Natural killer cell (primary cell): ENCODE measurements around the gene C3orf70. TPM values are rescaled to one million over a fixed set of nuclear protein-coding genes. Genes with fewer than 3 reads are reported as not detected.

Experiments
- ATAC-seq, 3 donors: fragments of 150-1000 bp in 2 of 3; fragments of 200-7000 bp in 1 of 3; cut with Tn5 transposase; 1 replicate in 1 of 3; 2 replicates in 2 of 3; pipeline ENCODE4 v1.10.0; 2021; ENCODE audit warnings: mild to moderate bottlenecking in 2 of 3, moderate library complexity in 2 of 3
- DNase-seq, 2 donors: peaks; one replicate each; pipeline versions ENCODE4 v3.0.0 to v3.0.0-alpha.2; 2013 to 2021; ENCODE audit warnings: mixed read lengths in 1 of 2
- H3K27ac ChIP-seq: one replicate; pipeline ENCODE4 v1.5.1; 2013; ENCODE audit warnings: mild to moderate bottlenecking, low read length
- H3K27me3 ChIP-seq: one replicate; pipeline ENCODE4 v1.6.1; 2013; ENCODE audit warnings: low read length; ENCODE audit not compliant: control insufficient read depth, insufficient read depth
- H3K36me3 ChIP-seq: one replicate; pipeline ENCODE4 v1.6.1; 2013; ENCODE audit warnings: low read length; ENCODE audit not compliant: control insufficient read depth, insufficient read depth
- H3K4me1 ChIP-seq: one replicate; pipeline ENCODE4 v1.6.1; 2013; ENCODE audit warnings: low read length; ENCODE audit not compliant: control insufficient read depth, insufficient read depth
- H3K4me3 ChIP-seq: one replicate; pipeline ENCODE4 v1.5.1; 2013; ENCODE audit warnings: low read length
- H3K9me3 ChIP-seq: one replicate; pipeline ENCODE4 v1.6.1; 2013; ENCODE audit warnings: low read length; ENCODE audit not compliant: control insufficient read depth, insufficient read depth
- H3K27ac Mint-ChIP-seq, 2 donors: one replicate each; pipeline ENCODE4 v1.8.0; 2022; ENCODE audit warnings: mild to moderate bottlenecking in 2 of 2, mixed read lengths in 2 of 2, moderate library complexity in 1 of 2
- H3K27me3 Mint-ChIP-seq, 2 donors: one replicate each; pipeline ENCODE4 v1.8.0; 2022; ENCODE audit warnings: low read depth in 2 of 2, mixed read lengths in 2 of 2
- H3K36me3 Mint-ChIP-seq: one replicate; pipeline ENCODE4 v1.8.0; 2022; ENCODE audit warnings: mixed read lengths
- H3K4me1 Mint-ChIP-seq, 2 donors: one replicate each; pipeline ENCODE4 v1.8.0; 2022; ENCODE audit warnings: mixed read lengths in 2 of 2
- H3K4me3 Mint-ChIP-seq: one replicate; pipeline ENCODE4 v1.8.0; 2022; ENCODE audit warnings: mild to moderate bottlenecking, moderate library complexity, mixed read lengths
- H3K9me3 Mint-ChIP-seq, 2 donors: one replicate each; pipeline ENCODE4 v1.8.0; 2022; ENCODE audit warnings: mixed read lengths in 2 of 2
- WGBS: methylation state at CpG from one replicate; pipeline ENCODE4 v1.1.7; 2013; ENCODE audit warnings: missing lambda C conversion rate; ENCODE audit not compliant: insufficient coverage; 5-methylcytosine and 5-hydroxymethylcytosine counted together
- intact Hi-C: fragments of 100-400 bp; cut with micrococcal nuclease; formaldehyde crosslinking; loops from one replicate; pipeline ENCODE4 v1.14.2; 2022
- total RNA-seq, 4 donors: library from RNA; stranded (reverse); fragments of 120-200 nt in 1 of 4; gene quantifications; one replicate each; pipeline versions ENCODE4 v1.2.3 to v1.2.4, GENCODE V29; 2013 to 2022
- TF ChIP-seq, protein P1 (sequence below): fragments of 200-600 bp; IDR thresholded peaks from one replicate; pipeline ENCODE4 v1.8.0; 2022; ENCODE audit warnings: antibody characterized with exemption

C3orf70 gene
- total RNA-seq, 3 donors from 2014 or later (not counting 1 experiment from before 2014, with no cell fraction given), result 0.05 to 0.07 (median 0.05) TPM

DNA sequence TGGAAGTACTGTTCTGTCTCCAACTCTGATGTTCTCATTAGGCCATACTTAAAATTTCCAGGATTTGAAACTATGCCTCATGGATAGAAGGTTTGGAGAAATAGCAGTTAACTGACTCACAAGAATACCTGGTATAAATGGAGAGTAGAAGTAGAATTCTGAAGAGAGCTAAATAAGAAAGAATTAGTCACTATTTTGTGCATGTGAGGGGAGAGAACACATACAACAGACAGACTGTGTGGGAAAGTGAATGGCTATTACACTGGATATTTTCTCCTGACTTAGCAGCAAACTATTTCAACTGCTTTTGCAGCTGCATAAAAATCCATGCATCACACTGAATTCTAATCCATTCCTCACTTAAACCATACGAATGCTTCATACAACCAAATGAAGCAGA is 71.3 kb downstream of the C3orf70 start:
- DNase-seq (no peak), ATAC-seq (no peak)
- Histone ChIP-seq H3K27me3 (no peaks in the 10 kb centered on the region), H3K4me3 (no peak overlapping the region), H3K9me3 (no peaks in the 10 kb centered on the region), H3K27ac (no peak overlapping the region), H3K36me3 (no peaks in the 10 kb centered on the region), H3K4me1 (no peaks in the 10 kb centered on the region)
- Mint-ChIP-seq H3K36me3 (no peaks in the 10 kb centered on the region), H3K27me3 (peaks cover 0 to 9% of the 10 kb centered on the region in 2 donors), H3K4me3 (no peak overlapping the region), H3K27ac (no peak overlapping the region), H3K4me1 (no peaks in the 10 kb centered on the region), H3K9me3 (no peaks in the 10 kb centered on the region)
- 89% methylated on average over 1 of the region's 1 CpG for WGBS
- TF ChIP-seq, protein P1, sequence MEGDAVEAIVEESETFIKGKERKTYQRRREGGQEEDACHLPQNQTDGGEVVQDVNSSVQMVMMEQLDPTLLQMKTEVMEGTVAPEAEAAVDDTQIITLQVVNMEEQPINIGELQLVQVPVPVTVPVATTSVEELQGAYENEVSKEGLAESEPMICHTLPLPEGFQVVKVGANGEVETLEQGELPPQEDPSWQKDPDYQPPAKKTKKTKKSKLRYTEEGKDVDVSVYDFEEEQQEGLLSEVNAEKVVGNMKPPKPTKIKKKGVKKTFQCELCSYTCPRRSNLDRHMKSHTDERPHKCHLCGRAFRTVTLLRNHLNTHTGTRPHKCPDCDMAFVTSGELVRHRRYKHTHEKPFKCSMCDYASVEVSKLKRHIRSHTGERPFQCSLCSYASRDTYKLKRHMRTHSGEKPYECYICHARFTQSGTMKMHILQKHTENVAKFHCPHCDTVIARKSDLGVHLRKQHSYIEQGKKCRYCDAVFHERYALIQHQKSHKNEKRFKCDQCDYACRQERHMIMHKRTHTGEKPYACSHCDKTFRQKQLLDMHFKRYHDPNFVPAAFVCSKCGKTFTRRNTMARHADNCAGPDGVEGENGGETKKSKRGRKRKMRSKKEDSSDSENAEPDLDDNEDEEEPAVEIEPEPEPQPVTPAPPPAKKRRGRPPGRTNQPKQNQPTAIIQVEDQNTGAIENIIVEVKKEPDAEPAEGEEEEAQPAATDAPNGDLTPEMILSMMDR, result no peak
- intact Hi-C loops, result no loop called here

DNA sequence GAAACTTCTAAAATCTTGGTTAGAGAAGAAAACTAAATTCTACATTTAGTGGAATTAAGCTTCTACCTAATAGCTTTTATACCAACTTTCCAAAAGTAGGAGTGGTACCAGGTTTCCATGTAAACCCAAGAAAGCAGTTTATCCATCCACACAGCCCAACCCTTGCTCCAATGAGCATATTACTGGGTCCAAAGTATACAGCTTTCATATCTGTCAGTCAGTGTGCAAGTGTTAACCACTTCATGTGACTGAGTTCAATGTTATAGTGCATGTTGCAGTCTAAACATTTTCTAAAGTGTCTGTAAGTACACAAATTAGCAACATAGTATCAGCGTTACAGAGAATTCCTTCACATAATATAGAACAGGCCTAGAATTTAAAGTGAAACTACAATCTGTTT is 73.2 kb downstream of the C3orf70 start:
- Mint-ChIP-seq H3K27me3 (peaks cover 0 to 2% of the 10 kb centered on the region in 2 donors), H3K9me3 (no peaks in the 10 kb centered on the region), H3K36me3 (no peaks in the 10 kb centered on the region), H3K4me3 (no peak overlapping the region), H3K4me1 (no peaks in the 10 kb centered on the region), H3K27ac (no peak overlapping the region)
- 100% methylated on average over 1 of the region's 1 CpG for WGBS
- intact Hi-C loops, result no loop called here
- ATAC-seq (no peak), DNase-seq (no peak)
- Histone ChIP-seq H3K4me3 (no peak overlapping the region), H3K27me3 (no peaks in the 10 kb centered on the region), H3K9me3 (no peaks in the 10 kb centered on the region), H3K27ac (no peak overlapping the region), H3K4me1 (no peaks in the 10 kb centered on the region), H3K36me3 (no peaks in the 10 kb centered on the region)
- TF ChIP-seq, protein P1, result no peak

DNA sequence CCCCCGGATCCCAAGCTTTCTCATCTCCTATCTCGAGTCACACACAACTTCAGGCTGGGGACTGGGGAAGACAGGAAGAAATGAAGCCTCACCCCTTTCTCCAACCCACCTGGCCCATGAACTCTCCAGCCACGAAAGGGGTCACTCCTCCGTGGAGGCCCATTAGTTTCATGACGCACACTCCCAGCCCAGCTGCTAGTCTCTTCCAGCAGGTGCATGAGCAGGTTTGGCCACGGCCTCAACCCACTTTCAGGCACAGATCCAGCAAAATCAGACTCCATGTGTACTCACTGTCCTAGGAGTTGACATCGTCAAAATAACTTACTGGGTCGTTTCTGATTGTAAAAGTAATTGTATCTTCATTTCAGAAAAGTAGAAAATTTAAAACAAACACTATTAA is 76.6 kb downstream of the C3orf70 start:
- H3K36me3 ChIP-seq, result no peaks in the 10 kb centered on the region
- ATAC-seq, result no peak
- no peaks in the 10 kb centered on the region for H3K4me1 ChIP-seq
- H3K27me3 ChIP-seq, result no peaks in the 10 kb centered on the region
- no peak for DNase-seq
- no peak overlapping the region for H3K4me3 Mint-ChIP-seq
- H3K36me3 Mint-ChIP-seq, result no peaks in the 10 kb centered on the region
- no peak overlapping the region for H3K27ac ChIP-seq
- no peaks in the 10 kb centered on the region for H3K27me3 Mint-ChIP-seq
- 82% methylated on average over 6 of the region's 8 CpGs for WGBS
- H3K27ac Mint-ChIP-seq, result no peak overlapping the region
- H3K9me3 Mint-ChIP-seq, result no peaks in the 10 kb centered on the region
- H3K4me3 ChIP-seq, result no peak overlapping the region
- no peaks in the 10 kb centered on the region for H3K4me1 Mint-ChIP-seq
- H3K9me3 ChIP-seq, result no peaks in the 10 kb centered on the region
- intact Hi-C loops, result no loop called here
- TF ChIP-seq, protein P1, result no peak

DNA sequence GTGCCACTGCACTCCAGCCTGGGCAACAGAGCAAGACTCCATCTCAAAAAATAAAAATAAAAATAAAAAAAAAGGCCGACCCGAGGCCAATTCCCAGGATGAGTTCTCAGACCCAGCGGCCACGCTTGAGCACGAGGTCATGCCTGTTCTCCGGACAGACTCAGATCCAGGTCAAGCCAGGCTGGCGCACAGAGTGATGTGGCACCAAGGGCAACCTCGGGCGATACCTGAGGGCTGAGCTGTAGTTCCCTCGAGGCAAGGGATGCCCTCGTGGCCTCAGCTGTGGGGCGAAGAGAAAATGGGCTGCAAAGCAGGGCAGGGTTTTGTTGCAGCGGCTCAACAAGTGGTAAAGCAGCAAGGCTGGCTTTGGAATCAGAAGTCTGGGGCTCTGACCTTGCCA is 77.3 kb downstream of the C3orf70 start:
- Histone ChIP-seq H3K27ac (no peak overlapping the region), H3K9me3 (no peaks in the 10 kb centered on the region), H3K27me3 (no peaks in the 10 kb centered on the region), H3K4me1 (no peaks in the 10 kb centered on the region), H3K36me3 (no peaks in the 10 kb centered on the region), H3K4me3 (no peak overlapping the region)
- ATAC-seq (no peak), DNase-seq (no peak)
- intact Hi-C loops, result no loop called here
- H3K4me1 Mint-ChIP-seq, result no peaks in the 10 kb centered on the region
- no peaks in the 10 kb centered on the region for H3K36me3 Mint-ChIP-seq
- no peaks in the 10 kb centered on the region for H3K9me3 Mint-ChIP-seq
- WGBS, result 95% methylated on average over 13 of the region's 13 CpGs
- no peak overlapping the region for H3K27ac Mint-ChIP-seq
- TF ChIP-seq, protein P1, result no peak
- H3K27me3 Mint-ChIP-seq, result no peaks in the 10 kb centered on the region
- no peak overlapping the region for H3K4me3 Mint-ChIP-seq
